Glomerular endothelial cell (primary cell): ENCODE data around the gene PLVAP. TPM values are rescaled to one million over a fixed set of nuclear protein-coding genes. Genes with fewer than 3 reads are reported as not detected.

Experiments
- DNase-seq: peaks from one replicate; pipeline ENCODE4 v3.0.0-alpha.2; 2011; ENCODE audit warnings: low read depth, low spot score; ENCODE audit errors: extremely low read depth
- total RNA-seq: library from RNA; depleted of rRNA; stranded (reverse); fragments of >200 nt; gene quantifications from 2 replicates; pipeline ENCODE4 v1.2.3, GENCODE V29; 2015

PLVAP gene
- total RNA-seq, 1 donor from 2014 or later = 22.9 TPM

DNA sequence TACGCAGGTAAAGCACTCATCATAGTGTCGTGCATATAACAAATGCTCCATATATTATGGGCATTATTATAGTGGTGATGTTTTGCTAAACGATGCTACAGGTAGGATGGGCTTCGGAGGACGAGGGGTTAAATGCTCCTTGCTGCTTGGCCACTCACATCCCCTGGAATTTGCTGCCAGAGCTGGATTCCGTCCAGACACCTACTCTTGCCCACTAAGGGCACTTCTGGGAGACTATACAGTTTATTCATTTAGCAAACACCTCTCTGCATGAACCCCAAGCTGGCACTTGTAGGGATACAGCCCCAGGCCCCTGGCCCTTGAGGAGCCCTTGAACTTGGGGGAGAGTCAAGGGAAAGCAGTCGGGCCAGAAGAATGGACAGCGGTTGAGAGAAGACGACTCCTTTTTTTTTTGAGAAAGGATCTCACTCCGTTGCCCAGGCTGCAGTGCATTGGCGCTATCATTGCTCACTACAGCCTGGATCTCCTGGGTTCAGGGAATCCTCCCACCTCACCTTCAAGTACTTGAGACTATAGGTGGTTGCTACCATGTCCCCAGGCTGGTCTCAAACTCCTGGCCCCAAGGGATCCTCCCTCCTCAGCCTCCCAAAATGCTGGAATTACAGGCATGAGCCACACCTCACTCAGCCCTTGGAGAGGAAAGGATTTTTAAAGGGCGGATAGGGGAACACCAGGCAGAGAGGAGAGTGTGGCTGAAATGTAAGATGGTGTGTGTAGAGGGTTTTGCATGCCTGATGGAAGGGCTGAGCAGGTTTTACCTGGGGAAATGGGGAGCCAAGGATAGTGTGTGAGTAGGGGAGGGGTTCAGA lies 72.5 kb downstream of the PLVAP start:
- no peak for DNase-seq

DNA sequence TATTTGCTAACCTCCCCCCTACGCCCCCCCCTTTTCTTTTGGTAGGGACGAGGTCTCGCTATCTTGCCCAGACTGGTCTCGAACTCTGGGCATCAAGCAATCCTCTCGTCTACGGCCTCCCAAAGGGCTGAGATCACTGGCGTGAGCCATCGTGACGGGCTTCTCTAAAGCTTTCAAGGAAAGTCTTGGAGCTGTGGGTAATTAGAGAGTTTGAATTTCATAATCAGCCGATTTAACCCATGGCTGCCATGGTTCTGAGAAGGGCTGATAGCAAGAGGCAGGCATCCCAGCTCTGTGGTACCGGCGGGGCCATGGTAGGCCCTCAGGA lies 73.2 kb downstream of the PLVAP start:
- no peak for DNase-seq

DNA sequence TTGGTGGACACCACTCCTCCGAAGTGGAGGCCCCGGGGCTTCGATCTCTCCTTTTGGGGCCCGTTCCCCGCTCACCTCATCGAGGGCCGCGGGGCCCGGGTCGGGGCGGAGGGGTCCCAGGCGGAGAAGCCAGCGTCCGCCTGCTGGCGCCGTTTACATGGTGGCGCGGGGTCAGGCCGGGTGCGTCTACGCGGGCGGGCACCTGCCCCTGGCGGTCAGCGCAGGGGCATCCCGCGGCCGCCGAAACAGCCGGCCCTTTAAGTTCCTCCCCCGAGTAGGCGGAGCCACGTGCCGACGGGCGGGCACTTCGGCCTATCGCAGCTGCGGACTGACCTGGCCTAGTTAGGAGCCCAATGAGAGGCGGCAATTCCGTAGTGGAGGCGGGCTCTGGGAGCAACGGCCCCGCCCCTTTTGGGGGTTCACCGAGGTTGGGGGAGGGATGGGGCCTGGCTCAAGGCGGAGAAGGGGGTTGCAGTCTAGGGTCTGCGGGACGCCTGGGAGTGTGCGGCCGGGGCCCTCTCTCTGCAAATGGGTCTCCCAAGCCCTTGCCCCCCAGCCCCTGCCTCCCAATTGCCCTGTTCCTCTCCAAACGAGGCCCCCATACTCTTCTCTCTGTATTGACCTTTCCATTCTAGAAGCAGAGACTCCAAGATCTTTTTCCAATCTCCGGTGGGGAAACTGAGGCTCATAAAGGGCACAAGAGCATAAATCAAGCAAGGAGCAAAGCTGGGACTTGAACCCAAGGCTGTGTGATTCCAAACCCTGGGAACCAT lies 73.8 kb downstream of the PLVAP start, which contains the start of gene ABHD8:
ABHD8 (minus strand) TSS at position 259 of the 773 bp plus-strand sequence. CDS start 1,809 bp downstream, outside the sequence.
- peak; percentile 68 for DNase-seq

DNA sequence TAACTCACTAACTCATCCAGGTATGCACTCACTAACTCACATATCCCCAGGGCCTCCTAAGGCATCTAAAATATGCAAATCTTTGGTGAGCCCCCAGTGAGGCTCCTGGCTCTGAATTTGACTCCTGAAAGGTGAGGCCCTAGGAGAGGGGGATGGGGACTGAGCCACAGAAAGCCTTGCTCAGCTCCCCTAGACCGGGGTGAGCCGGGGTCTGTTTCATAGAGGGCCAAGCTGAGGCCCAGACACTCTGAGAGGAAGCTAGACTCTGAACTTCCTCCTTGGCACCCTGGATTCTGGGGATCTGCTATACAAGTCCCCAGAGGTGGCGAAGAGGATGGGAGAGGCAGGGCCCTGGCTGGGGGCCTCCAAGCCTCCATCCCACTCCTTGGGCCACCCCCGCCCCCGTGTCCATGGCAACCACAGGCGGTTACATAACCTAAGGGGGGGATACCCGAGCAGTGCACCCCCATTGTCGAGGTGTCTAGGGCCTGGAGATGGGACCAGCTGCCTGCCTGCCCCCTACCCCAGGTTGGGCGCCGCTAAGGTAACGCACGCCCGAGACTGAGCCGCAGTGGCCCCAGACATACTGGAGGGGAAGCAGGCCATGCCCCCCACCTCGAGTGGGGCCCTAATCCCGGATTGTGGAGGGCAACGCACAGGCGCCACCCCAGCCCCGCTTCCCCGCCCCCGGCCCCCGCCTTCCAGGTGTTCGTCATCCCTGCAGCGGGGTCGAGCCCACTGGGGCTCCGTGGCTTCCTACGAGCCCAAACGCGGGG lies 74.6 kb downstream of the PLVAP start:
- no peak for DNase-seq

Other genes with a start within 250 kb of the PLVAP start
- gene USE1, start 162.0 kb downstream of the PLVAP start, total RNA-seq = 24.5 and 32.5 TPM in 2 replicates
- gene OCEL1, start 151.1 kb downstream of the PLVAP start, total RNA-seq = 6.5 and 15.1 TPM in 2 replicates
- gene NR2F6, start 131.4 kb downstream of the PLVAP start, total RNA-seq = 68.1 and 75.5 TPM in 2 replicates
- gene USHBP1, start 112.6 kb downstream of the PLVAP start, total RNA-seq = 31.3 and 40.0 TPM in 2 replicates
- gene BABAM1, start 109.9 kb downstream of the PLVAP start, total RNA-seq = 78.9 and 94.9 TPM in 2 replicates
- 0.39 and 4.3 TPM in 2 replicates for gene ANKLE1, start 95.4 kb downstream of the PLVAP start, total RNA-seq
- gene ABHD8, start 73.9 kb downstream of the PLVAP start, total RNA-seq = 6.8 and 9.3 TPM in 2 replicates
- gene MRPL34, start 71.5 kb downstream of the PLVAP start, total RNA-seq = 91.0 and 103 TPM in 2 replicates
- 74.4 and 78.0 TPM in 2 replicates for gene DDA1, start 67.8 kb downstream of the PLVAP start, total RNA-seq
- 6.3 and 9.6 TPM in 2 replicates for gene ANO8, start 42.5 kb downstream of the PLVAP start, total RNA-seq
- 16.6 and 34.1 TPM in 2 replicates for gene GTPBP3, start 39.8 kb downstream of the PLVAP start, total RNA-seq
- not detected in 2 replicates for gene CCDC194, start 16.9 kb upstream of the PLVAP start, total RNA-seq
- 22.8 and 111 TPM in 2 replicates for gene BST2, start 28.3 kb upstream of the PLVAP start, total RNA-seq
- gene MVB12A, start 42.7 kb upstream of the PLVAP start, total RNA-seq = 88.2 and 108 TPM in 2 replicates
- gene TMEM221, start 71.3 kb upstream of the PLVAP start, total RNA-seq = 0.06 and 0.39 TPM in 2 replicates
- not detected in 2 replicates for gene NXNL1, start 83.6 kb upstream of the PLVAP start, total RNA-seq
- gene SLC27A1, start 93.2 kb upstream of the PLVAP start, total RNA-seq = 24.6 and 29.5 TPM in 2 replicates
- gene PGLS, start 134.3 kb upstream of the PLVAP start, total RNA-seq = 168 and 179 TPM in 2 replicates
- 297 and 462 TPM in 2 replicates for gene COLGALT1, start 178.3 kb upstream of the PLVAP start, total RNA-seq